ENCODE measurements around the gene THRA.

The THRA gene

DNA sequence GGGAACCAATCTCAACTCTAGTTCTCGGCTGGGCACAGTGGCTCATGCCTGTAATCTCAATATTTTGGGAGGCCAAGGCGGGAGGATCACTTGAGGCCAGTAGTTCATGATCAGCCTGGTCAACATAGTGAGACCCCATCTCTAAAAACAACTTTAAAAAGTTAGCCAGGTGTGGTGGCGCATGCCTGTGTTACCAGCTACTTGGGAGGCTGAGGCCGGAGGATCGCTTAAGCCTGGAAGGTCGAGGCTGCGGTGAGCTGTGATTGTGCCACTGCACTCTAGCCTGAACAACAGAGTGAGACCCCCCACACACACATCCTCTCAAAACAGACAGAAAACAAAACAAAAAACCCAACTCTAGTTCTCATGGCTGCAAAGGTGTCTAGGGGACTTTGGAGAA, 4.9 kb downstream of the THRA start:
- DNase-seq = no peak

- no peak for DNase-seq
Measured at GRCh38 chr17:40068129-40068581, 5.4 kb downstream of the THRA start.

- no peak for DNase-seq
Measured at GRCh38 chr17:40068584-40068916, 5.8 kb downstream of the THRA start.

- peak; percentile 80 for DNase-seq
Measured at GRCh38 chr17:40068917-40069750, 6.4 kb downstream of the THRA start.

DNA sequence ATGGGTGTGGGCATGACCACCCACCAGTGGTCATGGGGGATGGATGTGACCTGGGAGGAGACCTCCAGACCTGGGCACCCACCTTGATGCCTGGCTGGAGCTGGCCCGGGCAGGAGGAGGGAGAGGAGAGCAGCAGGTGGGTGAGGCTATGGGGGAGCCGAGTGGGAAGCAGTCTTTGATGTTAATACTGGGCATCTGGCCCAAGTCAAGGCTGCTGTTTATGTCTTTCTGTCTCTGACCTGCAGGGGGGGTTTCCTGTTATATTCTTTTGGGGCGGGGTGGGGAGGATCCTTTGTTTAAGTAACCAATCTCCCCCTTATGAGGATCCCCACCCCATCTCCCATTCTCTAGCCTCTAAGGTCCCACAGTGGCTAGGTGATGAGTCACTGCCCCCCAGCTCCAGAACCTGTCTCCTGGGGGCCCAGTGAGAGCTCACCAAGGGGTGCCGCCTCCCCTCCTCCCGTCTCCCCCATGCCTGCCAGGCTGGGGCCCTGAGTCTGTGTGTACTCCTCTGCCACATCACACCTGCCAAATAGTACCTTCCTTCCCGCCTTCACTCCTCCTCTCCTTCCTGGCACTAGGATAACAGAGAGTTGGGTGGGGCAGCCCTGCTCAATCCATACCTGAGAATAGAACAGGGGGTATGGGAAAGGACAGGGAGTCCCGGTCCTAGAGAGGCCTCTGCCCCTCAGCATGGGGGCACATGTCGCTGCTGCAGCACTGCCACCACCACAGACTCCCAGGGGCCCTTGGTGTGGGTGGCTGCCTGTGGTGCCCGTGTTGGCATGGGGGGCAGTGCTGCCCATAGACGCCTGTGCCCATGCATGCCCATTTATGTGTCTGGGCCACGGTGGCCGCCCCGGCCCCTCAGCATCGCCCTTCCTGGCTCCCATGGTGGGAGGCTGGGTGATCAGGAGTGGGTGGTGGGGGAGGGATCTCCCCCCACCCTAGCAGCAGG, 7.3 kb downstream of the THRA start:
- DNase-seq = peak; percentile 54

- no peak for DNase-seq
Measured at GRCh38 chr17:40070709-40071312, 8.0 kb downstream of the THRA start.

GRCh38 chr17:40071313-40072039, 8.7 kb downstream of the THRA start:
- DNase-seq = no peak

GRCh38 chr17:40072040-40072734, 9.4 kb downstream of the THRA start:
- DNase-seq = peak; percentile 76

- no peak for DNase-seq
Measured at GRCh38 chr17:40072735-40073346, 10.1 kb downstream of the THRA start.

- DNase-seq = no peak
Measured at GRCh38 chr17:40073454-40074174, 10.8 kb downstream of the THRA start.

GRCh38 chr17:40074175-40074512, 11.4 kb downstream of the THRA start:
- no peak for DNase-seq

- DNase-seq = no peak
Measured at GRCh38 chr17:40074871-40075200, 12.1 kb downstream of the THRA start.

DNA sequence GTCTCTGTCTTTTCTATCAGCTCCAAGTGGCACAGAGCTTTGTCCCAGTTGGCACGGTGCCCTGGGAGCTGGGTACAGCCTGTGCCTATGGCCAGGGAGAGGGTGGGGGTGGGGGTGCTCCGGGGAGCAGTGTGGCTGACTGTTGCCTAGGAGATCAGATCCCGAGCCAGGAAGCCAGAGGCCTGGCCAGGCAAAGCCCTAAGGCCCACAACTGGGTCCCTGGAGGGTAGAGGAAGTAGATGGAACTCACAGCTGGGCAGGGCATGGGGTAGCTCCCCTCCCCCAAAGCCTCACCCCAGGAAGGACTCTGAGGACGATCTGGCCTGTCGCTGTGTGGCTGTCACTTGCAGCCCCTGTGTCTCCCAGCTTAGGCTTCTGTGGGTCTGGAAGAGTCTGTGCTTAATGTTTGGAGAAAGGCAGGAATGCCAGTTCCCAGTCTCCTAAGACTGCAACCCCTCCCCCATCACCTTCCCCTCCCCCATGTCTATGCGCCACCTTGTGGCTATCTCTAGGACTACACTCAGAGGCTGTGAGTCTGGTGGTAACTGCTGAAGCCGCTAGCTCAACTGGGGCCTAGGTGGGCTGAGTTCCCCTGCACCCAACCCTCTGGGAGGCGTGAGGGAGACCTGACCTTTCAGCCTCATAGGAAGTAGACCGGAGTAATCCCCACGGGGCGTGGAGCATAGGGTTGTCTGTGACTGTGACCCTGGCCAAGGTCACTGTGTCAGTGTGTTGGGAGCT, 12.6 kb downstream of the THRA start:
- peak; percentile 17 for DNase-seq

GRCh38 chr17:40075942-40076498, 13.3 kb downstream of the THRA start:
- no peak for DNase-seq

- no peak for DNase-seq
Measured at GRCh38 chr17:40076591-40076990, 13.8 kb downstream of the THRA start.

DNA sequence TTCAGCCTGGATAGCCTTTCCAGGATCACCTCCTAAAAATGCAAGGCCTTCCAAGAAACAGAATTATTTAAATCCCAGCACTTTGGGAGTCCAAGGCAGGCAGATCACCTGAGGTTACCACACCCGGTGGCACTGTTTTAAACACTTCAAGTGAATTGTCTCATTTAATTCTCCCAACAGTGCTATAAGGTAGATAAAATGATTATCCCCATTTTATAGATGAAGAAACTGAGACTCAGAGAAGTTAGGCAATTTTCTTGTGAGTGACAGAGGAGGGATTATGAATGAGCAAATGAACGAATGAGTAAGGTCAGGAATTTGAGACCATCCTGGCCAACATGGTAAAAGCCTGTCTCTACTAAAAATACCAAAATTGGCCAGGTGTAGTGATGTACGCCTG, 16.8 kb downstream of the THRA start:
- DNase-seq = no peak

DNA sequence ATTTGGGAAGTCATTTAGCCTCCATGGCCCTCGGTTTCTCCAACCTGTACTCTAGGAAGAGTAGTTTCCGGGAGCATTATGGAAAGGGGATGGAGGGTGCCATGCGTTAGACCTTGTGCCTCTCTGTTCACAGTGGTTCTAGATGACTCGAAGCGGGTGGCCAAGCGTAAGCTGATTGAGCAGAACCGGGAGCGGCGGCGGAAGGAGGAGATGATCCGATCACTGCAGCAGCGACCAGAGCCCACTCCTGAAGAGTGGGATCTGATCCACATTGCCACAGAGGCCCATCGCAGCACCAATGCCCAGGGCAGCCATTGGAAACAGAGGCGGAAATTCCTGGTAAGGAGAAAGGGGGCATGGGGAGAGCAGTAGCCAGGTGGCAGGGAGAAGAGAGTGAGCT, 21.7 kb downstream of the THRA start:
- no peak for DNase-seq

DNA sequence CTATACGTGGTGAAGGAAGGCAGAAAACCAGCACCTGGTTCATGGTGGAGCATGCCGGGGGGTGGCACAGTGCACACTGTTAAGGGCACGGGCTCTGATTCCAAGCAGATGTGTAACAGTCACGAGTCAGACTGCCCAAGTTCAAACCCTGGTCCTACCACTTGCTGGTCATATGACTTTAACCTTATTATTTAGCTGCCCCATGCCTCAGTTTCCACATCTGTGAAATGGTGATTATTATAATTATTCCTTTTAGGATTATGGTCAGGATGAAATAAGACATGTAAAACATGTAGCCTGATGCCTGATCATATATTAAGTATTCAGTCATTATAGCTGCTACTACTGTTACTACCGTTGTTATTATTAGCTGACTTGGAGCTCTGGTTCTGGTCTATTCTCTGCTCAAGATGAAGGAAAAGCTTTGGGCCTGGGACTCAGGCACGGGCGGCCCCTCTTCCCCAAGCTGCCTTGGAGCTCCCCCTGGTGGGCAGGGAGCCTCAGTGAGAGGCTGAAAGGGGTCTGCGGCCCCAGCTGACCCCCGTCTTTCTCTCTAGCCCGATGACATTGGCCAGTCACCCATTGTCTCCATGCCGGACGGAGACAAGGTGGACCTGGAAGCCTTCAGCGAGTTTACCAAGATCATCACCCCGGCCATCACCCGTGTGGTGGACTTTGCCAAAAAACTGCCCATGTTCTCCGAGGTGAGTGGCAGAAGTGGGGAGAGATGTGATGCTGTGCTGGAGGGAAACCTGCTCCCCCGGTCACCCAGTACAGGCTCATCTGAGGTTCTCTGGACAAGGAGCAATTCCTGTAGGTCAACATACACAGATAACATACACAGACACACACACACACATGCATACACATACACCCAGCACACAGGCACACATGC, 23.6 kb downstream of the THRA start:
- peak; percentile 17 for DNase-seq
